Measurements from ENCODE around the gene SLC25A20.

DNA sequence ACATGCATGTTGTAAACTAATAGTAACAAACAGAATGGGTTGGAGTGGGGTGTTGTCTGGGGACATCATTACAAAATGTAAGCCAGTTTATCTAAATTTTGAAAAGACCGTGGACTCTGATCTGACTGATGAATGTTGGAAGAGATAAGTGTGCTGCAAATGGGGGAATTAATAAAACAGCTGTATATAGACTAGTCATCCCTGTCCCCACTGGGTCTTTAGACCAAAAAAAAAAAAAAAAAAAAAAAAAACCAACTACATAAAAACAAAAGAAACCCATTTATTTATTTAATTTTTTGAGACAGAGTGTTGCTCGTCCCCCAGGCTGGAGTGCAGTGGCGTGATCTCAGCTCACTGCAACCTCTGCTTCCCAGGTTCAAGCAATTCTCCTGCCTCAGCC is 40.0 kb upstream of the SLC25A20 start:
- TF ChIP-seq, protein P1, sequence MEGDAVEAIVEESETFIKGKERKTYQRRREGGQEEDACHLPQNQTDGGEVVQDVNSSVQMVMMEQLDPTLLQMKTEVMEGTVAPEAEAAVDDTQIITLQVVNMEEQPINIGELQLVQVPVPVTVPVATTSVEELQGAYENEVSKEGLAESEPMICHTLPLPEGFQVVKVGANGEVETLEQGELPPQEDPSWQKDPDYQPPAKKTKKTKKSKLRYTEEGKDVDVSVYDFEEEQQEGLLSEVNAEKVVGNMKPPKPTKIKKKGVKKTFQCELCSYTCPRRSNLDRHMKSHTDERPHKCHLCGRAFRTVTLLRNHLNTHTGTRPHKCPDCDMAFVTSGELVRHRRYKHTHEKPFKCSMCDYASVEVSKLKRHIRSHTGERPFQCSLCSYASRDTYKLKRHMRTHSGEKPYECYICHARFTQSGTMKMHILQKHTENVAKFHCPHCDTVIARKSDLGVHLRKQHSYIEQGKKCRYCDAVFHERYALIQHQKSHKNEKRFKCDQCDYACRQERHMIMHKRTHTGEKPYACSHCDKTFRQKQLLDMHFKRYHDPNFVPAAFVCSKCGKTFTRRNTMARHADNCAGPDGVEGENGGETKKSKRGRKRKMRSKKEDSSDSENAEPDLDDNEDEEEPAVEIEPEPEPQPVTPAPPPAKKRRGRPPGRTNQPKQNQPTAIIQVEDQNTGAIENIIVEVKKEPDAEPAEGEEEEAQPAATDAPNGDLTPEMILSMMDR (IDR thresholded peaks at IDR 0.05): no peak
- no peak for TF ChIP-seq ZFX (IDR thresholded peaks at IDR 0.05; ENCODE audit: borderline replicate concordance)

Measured in 22Rv1 (cell line).